Middle frontal gyrus (tissue), 1 donor: ENCODE results near the gene UPF1.

ENCODE experiments used
- DNase-seq: peaks from one replicate; pipeline ENCODE4 v3.0.0-alpha.2; 2015; ENCODE audit warnings: low spot score; ENCODE audit errors: extremely low spot score

Gene UPF1

DNA sequence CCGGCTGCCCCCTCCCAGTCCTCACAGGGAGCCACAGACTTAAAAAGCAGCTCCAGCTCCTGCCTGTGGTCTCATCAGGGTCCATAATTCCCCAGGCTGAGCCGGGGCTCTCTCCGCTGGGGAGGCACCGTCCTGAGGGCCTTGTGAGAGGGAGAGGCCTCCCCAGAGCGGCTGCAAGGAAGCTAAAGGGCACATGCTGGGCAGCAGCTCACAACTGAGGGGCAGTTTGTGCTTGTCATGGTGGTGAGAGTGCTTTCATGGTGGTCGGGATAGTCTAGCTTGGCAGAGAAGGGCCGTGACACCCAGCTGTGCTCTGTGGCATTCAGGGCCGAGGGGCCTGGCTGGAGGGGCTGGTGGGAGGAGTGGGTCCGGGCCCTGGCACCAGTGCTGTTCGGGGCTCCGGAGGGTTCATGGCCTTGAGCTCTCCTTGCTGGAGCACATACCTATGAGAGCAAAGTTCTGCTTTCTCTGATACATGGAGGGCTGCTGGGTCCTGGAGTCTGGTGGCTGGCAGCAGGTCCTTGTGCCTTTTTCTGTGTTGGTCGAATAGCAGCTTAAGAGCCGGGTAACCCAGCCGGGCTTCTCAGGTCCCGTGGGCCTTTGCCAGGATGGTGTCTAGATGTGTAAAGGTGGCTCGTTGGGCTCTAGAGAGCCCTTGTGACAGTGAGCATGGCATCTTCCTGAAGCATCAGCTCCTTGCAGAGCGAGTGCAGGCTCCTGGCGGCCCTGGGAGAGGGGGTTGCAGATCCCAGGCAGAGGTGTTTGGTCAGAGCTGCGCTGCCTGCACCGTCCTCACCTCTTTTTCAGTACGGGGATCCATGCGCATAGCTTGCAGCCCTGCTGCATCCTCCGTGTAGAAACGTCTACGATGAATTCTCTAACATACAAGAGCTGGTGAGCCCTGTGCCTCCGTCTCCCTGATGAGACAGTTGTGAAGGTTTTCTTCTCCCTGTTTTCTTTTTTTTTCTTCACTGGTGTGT, 8.8 kb downstream of the UPF1 start:
- DNase-seq, result no peak

DNA sequence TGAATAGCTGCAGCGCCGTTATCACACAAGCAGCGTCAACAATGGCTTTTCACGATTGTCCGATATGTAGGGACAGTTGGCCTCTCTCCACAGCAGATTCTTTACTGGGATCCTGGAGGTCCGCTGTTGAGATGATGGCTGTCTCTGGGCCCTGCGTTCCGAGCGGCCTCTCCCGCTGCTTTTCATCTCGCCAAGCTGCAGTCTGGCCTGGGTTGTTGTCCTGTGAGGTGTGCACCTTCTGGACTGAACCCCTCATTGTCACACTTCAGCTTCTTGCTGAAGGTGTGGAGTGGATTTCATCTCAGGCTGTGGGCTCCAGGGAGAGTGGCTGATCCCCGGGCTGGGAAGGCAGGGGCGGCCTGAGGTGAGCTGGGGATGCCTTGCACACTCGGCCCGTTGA, 9.6 kb downstream of the UPF1 start:
- no peak for DNase-seq

DNA sequence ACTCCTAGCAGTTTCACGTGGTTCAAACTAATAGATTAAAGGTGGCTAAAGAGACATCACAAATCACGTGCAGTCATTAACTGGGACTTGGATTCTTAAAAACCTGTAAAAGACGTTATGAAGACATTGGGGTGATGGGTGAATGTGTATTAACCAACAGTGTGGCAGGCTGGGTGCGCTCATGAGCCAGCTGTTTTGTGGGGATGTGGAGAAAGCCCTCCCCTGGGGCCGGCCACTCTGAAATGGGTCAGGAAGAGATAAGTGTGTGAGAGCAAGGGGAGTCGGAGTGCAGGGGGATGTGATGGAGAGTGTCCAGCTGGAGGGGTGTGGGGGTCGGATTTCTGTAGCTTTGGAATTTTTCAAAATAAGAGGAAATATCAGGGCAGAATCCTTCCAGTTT, 10.4 kb downstream of the UPF1 start:
- DNase-seq, result no peak

DNA sequence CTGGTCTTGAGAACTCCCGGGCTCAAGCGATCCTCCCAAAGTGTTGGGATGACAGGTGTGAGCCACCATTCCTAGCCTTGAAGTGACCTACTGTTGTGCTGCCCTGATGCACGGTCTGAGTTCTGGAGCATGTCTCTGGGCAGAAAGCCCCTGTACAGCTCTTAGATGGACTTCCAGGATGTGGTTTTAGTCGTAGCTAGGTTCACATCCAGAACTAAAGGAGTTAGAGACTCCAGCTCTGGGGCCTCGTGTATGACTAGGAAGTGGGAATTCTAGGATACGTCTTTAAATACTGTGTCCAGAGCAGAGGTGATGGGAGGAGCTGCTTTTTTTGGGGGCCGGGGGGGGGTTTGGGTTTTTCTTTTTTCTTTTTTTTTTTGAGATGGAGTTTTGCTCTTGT, 12.2 kb downstream of the UPF1 start:
- DNase-seq, result no peak

DNA sequence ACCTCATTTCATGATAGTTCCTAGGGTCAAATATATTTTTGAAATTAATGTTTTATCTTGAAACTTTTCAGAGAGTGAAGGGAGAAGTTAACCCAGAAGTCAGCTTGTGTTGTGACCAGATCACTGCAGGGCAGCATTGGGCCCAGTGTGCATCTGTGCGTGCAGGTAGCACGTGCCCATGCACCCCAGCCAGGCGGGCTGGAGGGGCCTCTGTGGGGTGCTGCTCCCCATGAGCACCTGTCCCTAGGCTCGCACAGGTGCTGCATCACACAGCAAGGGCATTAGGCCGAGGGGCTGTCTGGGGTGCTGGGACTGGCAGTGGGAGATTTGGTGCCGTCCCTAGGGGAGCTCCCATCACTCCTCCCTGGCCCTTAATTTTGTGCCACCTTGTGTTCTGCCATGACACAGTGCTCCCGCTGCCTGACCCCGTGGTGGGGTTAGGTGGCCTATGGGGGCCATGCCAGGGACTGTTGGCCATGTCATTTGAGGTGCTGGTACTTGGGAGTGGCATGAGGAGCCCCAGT, 13.1 kb downstream of the UPF1 start:
- DNase-seq, result no peak

DNA sequence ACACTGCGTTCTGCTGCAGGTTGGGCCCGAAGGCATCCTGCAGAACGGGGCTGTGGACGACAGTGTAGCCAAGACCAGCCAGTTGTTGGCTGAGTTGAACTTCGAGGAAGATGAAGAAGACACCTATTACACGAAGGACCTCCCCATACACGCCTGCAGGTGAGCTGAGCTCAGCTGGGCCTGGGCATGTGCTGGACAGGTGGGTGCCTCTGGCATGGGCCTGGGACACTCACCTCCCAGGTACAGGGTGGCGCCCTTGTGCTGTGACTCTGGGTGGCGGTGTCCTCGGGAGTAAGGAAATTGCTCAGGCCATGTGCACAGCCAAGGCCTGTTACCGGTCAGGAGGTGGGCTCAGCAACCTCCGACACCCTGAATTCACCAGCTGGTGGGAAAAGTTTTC, 14.2 kb downstream of the UPF1 start:
- DNase-seq, result no peak

DNA sequence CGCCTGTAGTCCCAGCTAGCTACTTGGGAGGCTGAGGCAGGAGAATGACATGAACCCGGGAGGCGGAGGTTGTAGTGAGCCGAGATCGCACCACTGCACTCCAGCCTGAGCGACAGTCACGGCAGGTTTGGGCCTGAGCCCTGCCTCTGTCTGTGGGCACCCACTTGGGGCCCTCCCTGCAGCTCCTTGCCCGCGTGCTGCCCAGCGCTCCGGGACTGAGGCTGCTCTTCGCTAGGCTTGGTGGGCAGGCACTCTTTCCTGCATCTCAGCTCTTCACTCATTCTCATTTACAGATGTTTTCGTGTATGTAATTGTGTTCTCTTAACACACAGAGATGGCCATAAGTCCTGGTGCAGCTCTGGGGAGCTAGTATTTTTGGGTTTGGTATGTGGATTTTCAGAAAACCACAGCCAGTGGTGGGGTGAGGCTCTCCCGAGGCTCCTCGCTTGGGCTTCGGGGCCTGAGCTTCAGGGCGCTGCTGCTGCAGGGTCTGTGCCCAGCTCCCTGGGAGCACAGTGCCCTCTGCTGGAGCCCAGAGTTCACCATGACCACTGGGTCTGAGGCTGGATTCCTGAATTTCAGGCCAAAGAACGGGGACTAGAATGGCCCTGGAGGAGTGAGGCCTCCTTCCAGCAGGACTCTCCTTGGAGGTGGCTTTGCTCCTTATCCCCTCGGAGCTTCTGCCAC, 15.2 kb downstream of the UPF1 start:
- no peak for DNase-seq

DNA sequence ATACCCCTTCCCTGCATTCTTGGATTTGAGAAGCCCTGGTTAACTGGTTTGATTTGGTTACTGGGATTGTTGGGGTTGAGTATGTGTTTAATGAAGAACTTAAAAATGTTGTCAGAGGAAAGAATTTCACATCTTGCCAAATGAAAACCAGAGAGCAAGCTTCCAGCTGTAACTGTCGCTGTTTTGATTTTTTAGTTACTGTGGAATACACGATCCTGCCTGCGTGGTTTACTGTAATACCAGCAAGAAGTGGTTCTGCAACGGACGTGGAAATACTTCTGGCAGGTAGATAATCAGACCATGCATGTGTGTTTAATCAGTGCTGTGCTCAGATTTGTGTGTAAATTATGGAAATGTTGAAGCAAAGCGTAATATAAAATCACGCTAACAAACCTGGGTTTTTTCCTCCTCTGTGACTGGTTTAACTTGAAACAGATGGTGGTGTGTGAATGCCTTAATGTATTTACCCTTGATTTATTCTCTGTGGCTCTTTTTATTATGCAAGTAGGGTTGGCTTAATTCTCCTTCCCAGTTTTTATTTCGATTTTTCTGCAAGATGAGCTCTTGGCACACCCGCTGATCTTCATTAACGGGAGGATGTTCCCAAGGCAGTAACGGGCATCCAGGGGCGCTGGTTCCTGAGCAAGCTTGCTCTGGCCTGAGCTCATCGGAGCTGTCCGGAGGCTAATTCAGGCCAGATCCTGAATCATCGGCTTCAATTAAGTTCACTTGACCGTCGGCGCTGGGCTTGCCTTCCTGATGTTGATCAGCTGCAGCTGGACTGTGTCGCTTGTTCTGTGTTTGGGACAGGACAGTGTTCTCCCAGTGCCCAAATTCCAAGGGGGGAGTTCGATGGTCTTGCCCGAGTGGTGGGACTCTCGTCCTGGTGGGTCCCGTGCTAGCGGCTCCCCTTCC, 16.0 kb downstream of the UPF1 start:
- no peak for DNase-seq

DNA sequence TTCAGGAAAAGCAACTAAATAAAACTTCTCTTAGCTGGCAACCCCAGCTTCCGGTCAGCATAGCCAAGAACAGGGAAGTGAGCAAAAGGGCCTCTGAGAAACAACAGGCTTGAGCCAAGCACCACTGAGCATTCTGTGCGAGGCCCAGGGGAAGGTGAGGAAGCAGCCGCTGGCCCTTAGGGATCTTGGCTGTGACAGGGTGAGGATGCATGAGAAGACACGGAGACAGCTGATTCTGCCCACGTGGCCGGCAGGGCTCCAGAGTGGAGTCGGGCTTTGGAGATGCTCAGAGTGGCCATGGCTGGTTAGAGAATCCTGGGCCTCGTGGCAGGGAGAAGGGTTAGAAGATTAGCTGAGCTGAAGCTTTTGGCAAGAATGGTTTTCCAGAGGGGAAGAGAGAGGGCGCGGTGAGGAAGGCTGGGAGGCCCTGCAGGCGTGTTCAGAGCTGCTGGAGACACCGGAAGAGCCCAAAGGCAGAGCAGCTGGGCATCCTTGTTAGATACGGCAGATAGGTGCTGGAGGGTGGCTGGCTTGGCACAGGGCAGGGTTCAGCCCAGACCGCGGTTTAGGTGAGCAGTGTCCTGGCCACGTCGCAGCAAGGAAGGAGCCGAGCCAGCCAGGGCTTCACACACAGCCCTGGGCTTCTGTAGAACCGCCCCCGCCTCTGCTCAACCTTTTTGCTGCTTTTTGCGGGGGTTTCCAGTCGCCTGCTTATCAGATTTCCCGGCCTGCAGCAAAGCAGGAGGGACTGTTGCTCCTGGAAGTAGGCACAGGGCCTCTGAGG, 17.3 kb downstream of the UPF1 start:
- no peak for DNase-seq

DNA sequence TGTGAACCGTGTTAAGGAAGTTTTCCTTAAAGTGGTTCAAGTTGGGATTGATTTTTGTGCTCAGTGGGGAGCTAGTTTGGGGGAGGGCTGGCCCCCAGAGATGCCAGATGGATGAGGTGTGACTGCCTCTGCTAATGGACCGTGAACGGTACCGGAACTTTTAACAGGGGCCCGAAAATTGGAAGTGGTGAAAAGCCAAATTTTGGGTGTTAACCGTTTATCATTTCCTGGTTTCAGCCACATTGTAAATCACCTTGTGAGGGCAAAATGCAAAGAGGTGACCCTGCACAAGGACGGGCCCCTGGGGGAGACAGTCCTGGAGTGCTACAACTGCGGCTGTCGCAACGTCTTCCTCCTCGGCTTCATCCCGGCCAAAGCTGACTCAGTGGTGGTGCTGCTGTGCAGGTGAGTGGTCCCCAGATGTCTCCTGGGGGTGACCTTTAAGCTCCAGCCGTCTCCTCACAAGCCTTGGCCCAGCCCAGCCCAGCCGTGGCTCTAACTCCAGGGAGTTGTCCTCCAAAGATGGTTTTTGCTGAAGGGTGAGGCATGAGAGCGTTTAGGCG, 18.2 kb downstream of the UPF1 start:
- no peak for DNase-seq

DNA sequence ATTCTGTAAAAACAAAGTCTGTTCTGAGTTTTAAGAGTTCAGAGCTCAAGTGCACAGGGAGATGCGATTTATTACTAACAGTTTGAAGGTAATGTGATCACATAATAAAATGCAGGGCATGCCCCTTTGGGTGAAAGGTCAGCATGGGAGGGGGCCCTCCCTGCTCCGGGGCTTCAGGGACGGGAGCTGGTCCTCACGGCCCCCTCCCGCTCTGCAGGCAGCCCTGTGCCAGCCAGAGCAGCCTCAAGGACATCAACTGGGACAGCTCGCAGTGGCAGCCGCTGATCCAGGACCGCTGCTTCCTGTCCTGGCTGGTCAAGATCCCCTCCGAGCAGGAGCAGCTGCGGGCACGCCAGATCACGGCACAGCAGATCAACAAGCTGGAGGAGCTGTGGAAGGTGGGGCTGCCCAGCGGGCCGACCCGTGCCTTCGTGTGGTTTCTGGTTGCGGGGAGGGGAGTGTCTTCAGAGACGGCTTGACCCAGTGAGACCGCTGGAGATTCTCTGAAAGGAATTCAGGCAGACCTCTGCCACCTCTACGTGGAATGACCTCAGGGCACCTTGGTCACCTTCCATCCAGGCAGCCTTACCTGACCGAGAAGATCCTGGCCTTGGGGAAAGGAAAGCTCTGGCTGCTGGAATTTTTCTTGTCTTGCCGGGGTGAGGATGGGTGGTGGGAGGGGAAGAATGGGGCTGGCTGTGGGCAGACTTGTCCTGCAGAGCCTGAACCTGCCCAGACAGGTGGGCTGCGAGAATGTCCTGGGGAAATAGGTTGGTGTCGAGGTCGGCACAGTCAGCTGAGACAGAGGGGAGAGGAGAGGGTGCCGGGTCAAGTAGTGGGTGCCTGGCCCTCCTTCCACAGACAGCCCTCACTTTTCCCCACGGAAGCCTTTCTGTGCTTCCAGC, 19.0 kb downstream of the UPF1 start:
- no peak for DNase-seq

DNA sequence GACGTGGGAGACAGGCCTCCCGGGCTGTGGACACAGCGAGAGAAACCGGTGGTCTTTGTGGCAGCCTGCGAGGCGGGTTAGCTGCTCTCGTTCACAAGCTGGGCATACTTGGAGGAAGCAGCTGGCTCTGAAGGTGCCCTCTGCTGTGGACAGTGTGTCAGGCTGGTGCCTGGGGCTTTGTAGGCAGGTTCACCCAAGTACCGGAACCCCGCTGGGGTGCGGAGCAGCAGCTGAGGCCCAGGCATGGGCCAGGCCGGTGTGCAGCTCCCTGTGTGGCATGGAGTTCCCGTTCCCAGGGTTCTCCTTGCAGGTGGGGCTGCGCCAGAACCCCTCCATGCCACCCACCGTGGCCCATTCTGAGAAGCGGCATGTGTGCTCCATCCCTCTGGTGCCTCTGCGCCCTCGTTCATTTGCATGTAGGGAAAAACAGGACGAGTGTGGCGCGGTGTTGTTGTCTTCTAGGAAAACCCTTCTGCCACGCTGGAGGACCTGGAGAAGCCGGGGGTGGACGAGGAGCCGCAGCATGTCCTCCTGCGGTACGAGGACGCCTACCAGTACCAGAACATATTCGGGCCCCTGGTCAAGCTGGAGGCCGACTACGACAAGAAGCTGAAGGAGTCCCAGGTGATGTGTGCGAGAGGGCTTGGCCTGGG, 20.0 kb downstream of the UPF1 start:
- no peak for DNase-seq

DNA sequence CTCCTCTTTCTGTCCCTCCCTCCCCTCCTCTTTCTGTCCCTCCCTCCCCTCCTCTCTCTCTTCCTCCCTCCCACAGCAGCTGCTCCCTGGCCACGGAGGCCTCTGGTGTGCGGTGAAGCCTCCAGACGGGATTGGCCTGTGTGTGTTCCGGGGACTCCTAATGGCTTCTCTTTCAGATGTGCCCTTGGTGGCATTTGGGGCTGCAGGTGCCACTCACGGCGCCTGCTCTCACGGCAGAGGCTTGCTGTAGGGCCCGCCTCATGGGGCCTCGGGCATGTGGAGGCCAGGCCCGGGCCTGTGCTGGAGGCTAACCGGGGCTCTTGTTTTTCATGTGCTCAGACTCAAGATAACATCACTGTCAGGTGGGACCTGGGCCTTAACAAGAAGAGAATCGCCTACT, 20.9 kb downstream of the UPF1 start:
- no peak for DNase-seq

DNA sequence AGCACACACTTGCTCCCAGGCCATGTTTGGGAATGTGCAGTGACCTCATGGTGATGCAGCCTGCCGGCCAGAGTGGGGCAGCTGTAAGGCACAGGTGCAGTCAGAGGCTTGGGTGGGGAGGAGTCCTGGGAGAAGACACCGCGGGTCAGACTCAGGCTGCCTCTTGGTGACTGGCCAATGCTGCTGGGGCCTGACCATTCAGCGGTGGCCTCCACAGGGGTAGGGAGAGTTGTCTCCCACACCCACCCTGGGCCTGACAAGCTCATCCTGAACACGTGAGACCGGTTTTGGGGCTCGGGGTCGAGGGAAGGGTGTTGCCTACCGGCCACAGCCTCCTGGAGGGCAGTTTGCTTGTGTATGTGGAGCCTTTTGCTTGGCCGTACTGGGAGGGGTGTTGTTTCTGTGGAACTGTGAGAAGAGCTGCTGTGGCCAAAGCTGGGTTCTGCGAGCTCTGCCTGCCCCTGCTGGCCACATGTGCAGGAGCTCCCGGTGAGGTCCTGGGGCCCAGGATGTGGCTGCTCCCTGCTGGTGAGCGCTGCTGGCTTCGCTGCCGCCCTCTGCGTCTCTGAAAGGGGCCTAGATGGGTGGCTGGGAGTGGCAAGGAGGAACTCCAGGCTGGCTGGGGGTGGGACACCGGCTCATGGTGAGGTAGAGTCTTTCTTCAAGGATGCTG, 22.1 kb downstream of the UPF1 start:
- no peak for DNase-seq

DNA sequence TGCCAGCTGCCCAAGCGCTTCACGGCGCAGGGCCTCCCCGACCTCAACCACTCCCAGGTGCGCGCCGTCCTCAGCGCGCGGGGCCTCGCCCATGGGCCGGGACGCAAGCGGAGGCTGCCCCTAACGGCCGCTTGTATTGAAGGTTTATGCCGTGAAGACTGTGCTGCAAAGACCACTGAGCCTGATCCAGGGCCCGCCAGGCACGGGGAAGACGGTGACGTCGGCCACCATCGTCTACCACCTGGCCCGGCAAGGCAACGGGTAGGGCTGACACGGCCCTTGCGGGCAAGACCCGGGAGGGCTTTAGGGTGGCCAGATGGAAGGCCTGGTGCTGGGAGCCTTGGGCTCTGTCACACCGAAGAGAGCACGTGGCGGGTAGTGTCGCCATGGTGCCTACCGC, 23.2 kb downstream of the UPF1 start:
- no peak for DNase-seq

DNA sequence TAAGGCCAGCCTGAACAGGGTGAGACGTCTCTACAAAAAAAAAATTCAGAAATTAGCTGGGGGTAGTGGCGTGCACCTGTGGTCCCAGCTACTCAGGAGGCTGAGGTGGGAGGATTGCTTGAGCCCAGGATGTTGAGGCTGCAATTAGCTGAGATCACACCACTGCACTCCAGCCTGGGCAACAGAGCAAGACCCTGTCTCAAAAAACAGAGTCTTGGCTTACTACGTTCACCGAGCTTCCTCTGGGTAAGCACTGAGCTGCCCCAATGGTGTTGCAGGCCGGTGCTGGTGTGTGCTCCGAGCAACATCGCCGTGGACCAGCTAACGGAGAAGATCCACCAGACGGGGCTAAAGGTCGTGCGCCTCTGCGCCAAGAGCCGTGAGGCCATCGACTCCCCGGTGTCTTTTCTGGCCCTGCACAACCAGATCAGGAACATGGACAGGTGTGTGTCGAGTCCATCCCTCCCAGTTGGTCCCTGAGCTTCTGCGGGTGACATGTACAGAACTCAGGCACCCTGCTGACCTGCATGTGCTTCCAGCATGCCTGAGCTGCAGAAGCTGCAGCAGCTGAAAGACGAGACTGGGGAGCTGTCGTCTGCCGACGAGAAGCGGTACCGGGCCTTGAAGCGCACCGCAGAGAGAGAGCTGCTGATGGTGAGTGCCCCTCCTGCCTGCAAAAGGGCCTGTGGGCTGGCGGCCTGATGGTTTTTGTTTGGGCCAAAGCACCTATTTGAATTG, 24.1 kb downstream of the UPF1 start:
- no peak for DNase-seq

DNA sequence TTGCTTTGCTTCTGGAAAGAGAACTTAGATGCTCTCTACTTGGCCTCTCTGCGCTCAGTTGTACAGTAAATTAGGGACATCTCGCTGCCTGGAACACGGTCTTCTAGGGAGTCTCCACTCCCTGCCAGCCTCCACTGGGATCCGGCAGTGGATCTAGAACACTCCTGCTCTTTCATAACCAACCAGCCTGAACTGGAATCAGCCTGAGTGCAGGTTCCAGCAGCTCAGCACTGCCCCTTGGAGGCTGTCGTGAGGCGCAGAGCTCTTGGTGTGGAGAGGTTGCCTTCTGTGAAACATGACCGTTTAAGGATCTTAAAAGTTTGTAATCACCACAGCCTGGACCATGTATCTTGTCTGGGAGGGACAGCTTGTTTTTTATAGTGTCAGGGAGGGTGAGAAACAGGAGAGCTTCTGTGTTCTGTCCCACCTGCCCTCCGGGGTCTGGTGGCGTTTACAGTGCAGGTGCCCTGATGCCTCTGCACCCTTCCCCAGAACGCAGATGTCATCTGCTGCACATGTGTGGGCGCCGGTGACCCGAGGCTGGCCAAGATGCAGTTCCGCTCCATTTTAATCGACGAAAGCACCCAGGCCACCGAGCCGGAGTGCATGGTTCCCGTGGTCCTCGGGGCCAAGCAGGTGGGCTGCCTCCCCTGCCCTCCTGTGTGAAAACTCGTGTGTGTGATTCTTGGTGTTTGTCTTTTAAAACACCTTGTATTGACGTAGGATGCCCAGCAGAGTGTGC, 24.8 kb downstream of the UPF1 start:
- DNase-seq, result no peak
